Neuron (in vitro differentiated cells): Measurements from ENCODE around the gene SPATA9.
"Not testable (repeated sequence)": the region's sequence is repeated elsewhere in the genome, so short reads cannot be mapped to it uniquely, and the experiment has no call there.

Experiments used
- H2AFZ ChIP-seq: one replicate; pipeline ENCODE4 v1.6.1; 2013; ENCODE audit warnings: low read depth, mild to moderate bottlenecking, inconsistent platforms, low read length, moderate library complexity
- H3K27me3 ChIP-seq: one replicate; pipeline ENCODE4 v1.6.1; 2013; ENCODE audit warnings: low read length; ENCODE audit not compliant: insufficient read depth
- H3K36me3 ChIP-seq: one replicate; pipeline ENCODE4 v1.6.1; 2013; ENCODE audit warnings: low read length; ENCODE audit not compliant: insufficient read depth
- H3K4me1 ChIP-seq: one replicate; pipeline ENCODE4 v1.6.1; 2013; ENCODE audit warnings: low read length; ENCODE audit not compliant: insufficient read depth
- H3K4me3 ChIP-seq: 2 replicates; pipeline ENCODE4 v1.5.1; 2013; ENCODE audit warnings: mild to moderate bottlenecking, low read length, moderate library complexity
- H3K9me3 ChIP-seq: one replicate; pipeline ENCODE4 v1.6.1; 2013; ENCODE audit warnings: low read length

SPATA9 gene

GRCh38 chr5:95638632-95639031 lies 44.2 kb downstream of the SPATA9 start:
- peaks cover 6% of the 10 kb centered on the region for H3K27me3 ChIP-seq
- no peaks in the 10 kb centered on the region for H3K9me3 ChIP-seq
- H3K4me1 ChIP-seq: no peaks in the 10 kb centered on the region
- H3K4me3 ChIP-seq: no peak overlapping the region
- H2AFZ ChIP-seq: no peak overlapping the region
- no peaks in the 10 kb centered on the region for H3K36me3 ChIP-seq

- H3K36me3 ChIP-seq: no peaks in the 10 kb centered on the region
- no peaks in the 10 kb centered on the region for H3K4me1 ChIP-seq
- H3K9me3 ChIP-seq: no peaks in the 10 kb centered on the region
- H3K4me3 ChIP-seq: no peak overlapping the region
- no peak overlapping the region for H2AFZ ChIP-seq
- H3K27me3 ChIP-seq: peaks cover 4% of the 10 kb centered on the region
Observed at GRCh38 chr5:95634081-95634480, 48.7 kb downstream of the SPATA9 start.

- Histone ChIP-seq H3K36me3 (no peaks in the 10 kb centered on the region), H3K4me3 (no peak overlapping the region), H3K9me3 (peaks cover under 1% of the 10 kb centered on the region), H3K4me1 (no peaks in the 10 kb centered on the region), H2AFZ (no peak overlapping the region), H3K27me3 (peaks cover 4% of the 10 kb centered on the region)
Observed at GRCh38 chr5:95633671-95634070, 49.1 kb downstream of the SPATA9 start.

DNA sequence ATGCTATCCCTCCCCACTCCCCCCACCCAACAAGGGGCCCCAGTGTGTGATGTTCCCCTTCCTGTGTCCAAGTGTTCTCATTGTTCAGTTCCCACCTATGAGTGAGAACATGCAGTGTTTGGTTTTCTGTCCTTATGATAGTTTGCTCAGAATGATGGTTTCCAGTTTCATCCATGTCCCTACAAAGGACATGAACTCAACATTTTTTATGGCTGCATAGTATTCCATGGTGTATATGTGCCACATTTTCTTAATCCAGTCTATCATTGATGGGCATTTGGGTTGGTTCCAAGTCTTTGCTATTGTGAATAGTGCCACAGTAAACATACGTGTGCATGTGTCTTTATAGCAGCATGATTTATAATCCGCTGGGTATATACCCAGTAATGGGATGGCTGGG lies 49.8 kb downstream of the SPATA9 start:
- H3K36me3 ChIP-seq, H2AFZ ChIP-seq, H3K27me3 ChIP-seq: not testable (repeated sequence)

GRCh38 chr5:95631991-95632675 lies 50.7 kb downstream of the SPATA9 start:
- Histone ChIP-seq H3K4me1 (no peaks in the 10 kb centered on the region), H3K36me3 (no peaks in the 10 kb centered on the region), H3K9me3 (peaks cover 3% of the 10 kb centered on the region), H3K4me3 (no peak overlapping the region), H3K27me3 (no peaks in the 10 kb centered on the region), H2AFZ (no peak overlapping the region)

More for the DNA sequence above, 49.8 kb downstream of the SPATA9 start:
- not testable (repeated sequence) for H3K4me3 ChIP-seq, H3K9me3 ChIP-seq, H3K4me1 ChIP-seq

DNA sequence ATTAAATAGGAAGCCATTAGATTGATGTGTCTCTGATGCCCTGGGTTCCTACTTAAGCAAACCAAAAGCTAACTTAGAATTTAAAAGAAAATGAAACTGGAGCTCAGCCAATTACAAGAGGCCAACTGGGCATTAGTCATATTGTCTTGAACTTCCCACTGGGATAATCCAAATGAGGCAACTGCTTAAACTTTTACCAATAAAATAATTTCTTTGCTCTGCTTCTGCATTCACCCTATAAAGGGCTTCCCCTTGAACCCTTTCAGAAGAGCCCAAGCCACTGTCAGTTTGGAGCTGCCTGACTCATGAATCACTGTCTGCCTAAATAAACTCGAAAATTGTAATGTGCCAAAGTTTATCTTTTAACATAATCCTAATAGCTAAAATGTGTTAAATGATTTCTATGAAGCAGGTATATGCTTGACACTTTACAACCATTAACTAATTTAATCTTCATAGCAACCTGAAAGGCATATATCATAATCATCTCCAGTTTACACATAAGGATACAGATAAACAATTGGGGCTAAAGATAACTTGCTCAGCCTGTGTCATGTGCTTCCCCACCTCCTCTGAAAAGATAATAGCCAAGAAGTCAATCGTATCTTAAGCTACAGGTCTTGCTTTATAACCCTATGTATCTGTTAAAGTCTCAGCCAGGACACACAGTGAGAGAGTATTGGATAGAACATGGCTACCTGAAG lies 51.4 kb downstream of the SPATA9 start:
- H3K4me3 ChIP-seq: no peak overlapping the region
- no peaks in the 10 kb centered on the region for H3K4me1 ChIP-seq
- H2AFZ ChIP-seq: no peak overlapping the region
- no peaks in the 10 kb centered on the region for H3K27me3 ChIP-seq
- peaks cover 5% of the 10 kb centered on the region for H3K9me3 ChIP-seq
- H3K36me3 ChIP-seq: no peaks in the 10 kb centered on the region

GRCh38 chr5:95630394-95630917 lies 52.3 kb downstream of the SPATA9 start:
- H2AFZ ChIP-seq: no peak overlapping the region
- H3K36me3 ChIP-seq: no peaks in the 10 kb centered on the region
- peaks cover 5% of the 10 kb centered on the region for H3K9me3 ChIP-seq
- peaks cover 1% of the 10 kb centered on the region for H3K27me3 ChIP-seq
- no peak overlapping the region for H3K4me3 ChIP-seq
- no peaks in the 10 kb centered on the region for H3K4me1 ChIP-seq

DNA sequence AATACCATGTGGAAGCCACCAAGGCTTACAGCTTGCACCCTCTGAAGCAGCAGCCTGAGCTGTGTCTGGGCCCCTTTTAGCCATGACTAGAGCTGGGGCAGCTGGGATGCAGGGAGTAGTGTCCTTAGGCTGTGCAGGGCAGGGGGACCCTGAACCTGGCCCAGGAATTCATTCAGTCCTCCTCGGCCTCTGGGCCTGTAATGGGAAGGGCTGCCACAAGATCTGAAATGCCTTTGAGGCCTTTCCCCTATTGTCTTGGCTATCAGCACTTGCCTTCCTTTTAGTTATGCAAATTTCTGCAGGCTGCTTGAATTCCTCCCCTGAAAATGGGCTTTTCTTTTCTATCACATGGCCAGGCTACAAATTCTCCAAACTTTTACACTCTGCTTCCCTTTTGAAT lies 53.9 kb downstream of the SPATA9 start:
- no peaks in the 10 kb centered on the region for H3K36me3 ChIP-seq

GRCh38 chr5:95627971-95628810 lies 54.6 kb downstream of the SPATA9 start:
- no peaks in the 10 kb centered on the region for H3K4me1 ChIP-seq
- peaks cover 5% of the 10 kb centered on the region for H3K27me3 ChIP-seq
- H2AFZ ChIP-seq: no peak overlapping the region
- peaks cover 5% of the 10 kb centered on the region for H3K9me3 ChIP-seq
- no peak overlapping the region for H3K4me3 ChIP-seq
- H3K36me3 ChIP-seq: no peaks in the 10 kb centered on the region

More for the DNA sequence above, 53.9 kb downstream of the SPATA9 start:
- no peak overlapping the region for H2AFZ ChIP-seq
- H3K4me3 ChIP-seq: no peak overlapping the region
- no peaks in the 10 kb centered on the region for H3K4me1 ChIP-seq
- peaks cover 3% of the 10 kb centered on the region for H3K27me3 ChIP-seq
- H3K9me3 ChIP-seq: peaks cover 5% of the 10 kb centered on the region

DNA sequence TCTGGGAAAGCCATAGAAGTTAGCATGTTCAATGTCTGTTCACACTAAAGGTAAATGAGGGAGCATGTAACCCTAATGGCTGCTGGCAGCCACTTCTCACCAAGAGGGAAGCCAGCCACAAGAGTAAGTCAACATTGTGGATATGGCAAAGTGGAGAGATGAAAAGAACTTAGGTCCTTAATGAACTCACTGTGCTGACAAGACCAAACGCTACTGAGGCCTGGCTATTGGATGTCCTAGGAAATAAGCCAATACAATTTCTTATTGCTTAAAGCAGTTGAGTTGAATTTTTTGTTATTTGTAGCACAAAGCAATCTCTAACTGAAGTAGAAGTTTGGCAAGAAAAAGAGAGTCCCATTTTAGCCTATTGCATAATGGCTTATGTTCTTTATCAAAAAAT lies 56.1 kb downstream of the SPATA9 start:
- H3K9me3 ChIP-seq: peaks cover 5% of the 10 kb centered on the region
- H2AFZ ChIP-seq: no peak overlapping the region
- peaks cover 20% of the 10 kb centered on the region for H3K27me3 ChIP-seq
- no peaks in the 10 kb centered on the region for H3K36me3 ChIP-seq
- H3K4me3 ChIP-seq: no peak overlapping the region
- H3K4me1 ChIP-seq: no peaks in the 10 kb centered on the region

DNA sequence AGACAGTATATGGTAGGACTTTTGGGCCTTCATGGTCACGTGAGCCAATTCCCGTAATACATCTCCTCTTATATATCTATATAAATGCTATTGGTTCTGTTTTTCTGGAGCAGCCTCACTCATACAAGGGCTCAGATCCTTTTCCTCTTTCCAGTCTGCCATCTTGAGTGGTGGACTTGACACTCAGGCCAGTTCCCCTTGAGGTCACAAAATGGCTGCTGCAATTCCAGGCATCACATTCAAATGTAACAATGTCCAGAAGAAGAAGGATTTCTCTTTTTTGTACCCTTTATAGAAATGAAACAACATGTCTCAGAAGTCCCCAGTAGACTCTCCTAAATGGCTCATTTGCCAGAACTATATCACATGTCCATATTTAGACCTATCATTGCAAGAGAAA lies 58.4 kb downstream of the SPATA9 start:
- Histone ChIP-seq H3K9me3 (peaks cover 5% of the 10 kb centered on the region), H3K36me3 (no peaks in the 10 kb centered on the region), H3K4me3 (no peak overlapping the region), H2AFZ (no peak overlapping the region), H3K4me1 (peaks cover 4% of the 10 kb centered on the region), H3K27me3 (peaks cover 43% of the 10 kb centered on the region)

- Histone ChIP-seq H2AFZ (no peak overlapping the region), H3K36me3 (no peaks in the 10 kb centered on the region), H3K4me1 (peaks cover 4% of the 10 kb centered on the region), H3K4me3 (no peak overlapping the region), H3K27me3 (peaks cover 49% of the 10 kb centered on the region), H3K9me3 (peaks cover 5% of the 10 kb centered on the region)
Observed at GRCh38 chr5:95623706-95624105, 59.1 kb downstream of the SPATA9 start.
